ENCODE measurements around the gene TBP. TPM values are rescaled to one million over a fixed set of nuclear protein-coding genes. Genes with fewer than 3 reads are reported as not detected.
"Not testable (repeated sequence)": the region's sequence is repeated elsewhere in the genome, so short reads cannot be mapped to it uniquely, and the experiment has no call there.

The TBP gene
- total RNA-seq, 2 experiments from 2014 or later: 23.9 to 27.4 TPM

DNA sequence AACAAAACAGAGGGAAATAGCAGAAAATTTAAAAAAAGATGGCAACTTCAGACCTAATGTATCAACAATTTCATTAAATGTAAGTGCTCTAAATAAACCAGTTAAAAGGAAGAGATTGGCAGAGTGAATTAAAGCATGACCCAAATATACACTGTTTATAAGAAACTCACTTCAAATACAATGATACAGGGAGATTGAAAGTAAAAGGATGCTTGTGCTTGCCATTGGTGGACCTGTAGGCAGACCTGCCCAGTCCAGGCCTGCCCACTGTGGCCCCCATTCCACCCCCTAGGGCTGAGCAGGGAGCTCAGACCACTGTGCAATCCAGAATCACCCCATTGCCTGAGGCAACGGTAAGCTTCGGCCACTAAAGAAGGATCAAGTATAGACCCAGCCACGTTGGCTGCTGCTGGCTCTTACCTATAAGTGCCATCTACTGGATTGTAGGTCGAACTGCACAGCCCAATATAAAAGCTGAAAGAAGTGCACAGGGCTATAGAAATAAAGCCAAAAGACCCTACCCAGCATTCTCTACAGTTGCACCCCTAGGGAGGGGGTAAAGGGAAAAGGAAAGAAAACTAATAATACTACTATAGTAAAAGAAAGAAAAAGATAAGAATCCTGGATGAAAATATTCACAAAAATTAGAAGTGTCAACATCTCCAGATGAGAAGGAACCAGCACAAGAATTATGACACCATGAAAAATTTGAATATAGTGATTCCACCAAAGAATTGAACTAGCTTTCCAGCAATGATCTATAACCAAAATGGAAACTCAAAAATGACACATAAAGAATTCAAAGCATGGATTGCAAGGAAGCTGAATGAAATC, 37.2 kb upstream of the TBP start:
- Mint-ChIP-seq H3K27me3 (peaks cover 33% of the 10 kb centered on the region), H3K36me3 (ENCODE audit: low read depth) (no peaks in the 10 kb centered on the region), H3K4me1 (no peaks in the 10 kb centered on the region), H3K27ac (no peak overlapping the region), H3K4me3 (no peak overlapping the region), H3K9me3 (ENCODE audit: low read depth) (no peaks in the 10 kb centered on the region)
- ChIA-PET POLR2A (no interaction called here), CTCF (interaction anchor here (0.6 to 2.2 kb wide), 14 partner anchors 9 to 727 kb away, joined by 3 to 18 read pairs (median 4); no protein-coding TSS in a partner anchor)
- intact Hi-C loops (cut with DNase I, micrococcal nuclease): loop anchor here (1.0 to 5.0 kb wide), 7 partner anchors 225 to 1560 kb away; partner anchors contain the start of gene DLL1 (in 1 of the 2)
- peak; percentile 59 for DNase-seq
- peak; percentile 97 for ATAC-seq

DNA sequence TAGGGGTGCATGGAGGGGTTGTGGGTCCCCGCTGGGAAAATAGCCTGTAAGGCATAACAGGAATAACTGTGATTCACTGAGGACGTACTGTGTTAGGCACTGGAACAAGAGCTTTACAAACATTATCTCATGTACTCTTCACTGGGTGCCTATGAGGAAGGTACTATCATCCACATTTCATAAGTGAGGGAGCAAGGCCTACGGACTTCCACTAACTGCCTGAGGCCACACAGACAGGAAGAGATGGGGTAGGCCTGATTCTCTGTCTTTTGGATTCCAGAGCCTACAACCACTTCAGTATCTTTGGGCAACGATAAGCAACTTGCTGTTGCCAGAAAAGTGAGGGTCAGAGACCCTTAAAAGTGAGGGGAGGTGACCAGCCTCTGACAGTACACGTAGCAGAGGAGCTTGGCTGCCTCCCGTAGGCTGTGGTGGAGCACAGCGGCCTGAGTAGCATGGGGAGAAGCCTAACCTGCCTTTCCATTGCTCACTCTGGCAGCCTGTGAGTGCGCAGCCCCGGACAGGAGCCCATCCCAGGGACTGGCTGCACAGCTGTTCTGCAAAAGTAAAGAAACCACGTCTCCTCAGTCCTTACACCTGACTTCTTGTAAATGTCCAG, 31.5 kb upstream of the TBP start:
- Mint-ChIP-seq H3K36me3 (ENCODE audit: low read depth) (no peaks in the 10 kb centered on the region), H3K9me3 (ENCODE audit: low read depth) (no peaks in the 10 kb centered on the region), H3K4me1 (no peaks in the 10 kb centered on the region), H3K4me3 (no peak overlapping the region), H3K27me3 (peaks cover 20% of the 10 kb centered on the region), H3K27ac (no peak overlapping the region)
- ChIA-PET POLR2A (no interaction called here), CTCF (interaction anchor here (1.6 kb wide), 1 partner anchor 515 kb away, joined by 3 read pairs; no protein-coding TSS in a partner anchor)
- ATAC-seq (peak; percentile 61), DNase-seq (peak; percentile 27)
- intact Hi-C loops (cut with DNase I, micrococcal nuclease): no loop called here

DNA sequence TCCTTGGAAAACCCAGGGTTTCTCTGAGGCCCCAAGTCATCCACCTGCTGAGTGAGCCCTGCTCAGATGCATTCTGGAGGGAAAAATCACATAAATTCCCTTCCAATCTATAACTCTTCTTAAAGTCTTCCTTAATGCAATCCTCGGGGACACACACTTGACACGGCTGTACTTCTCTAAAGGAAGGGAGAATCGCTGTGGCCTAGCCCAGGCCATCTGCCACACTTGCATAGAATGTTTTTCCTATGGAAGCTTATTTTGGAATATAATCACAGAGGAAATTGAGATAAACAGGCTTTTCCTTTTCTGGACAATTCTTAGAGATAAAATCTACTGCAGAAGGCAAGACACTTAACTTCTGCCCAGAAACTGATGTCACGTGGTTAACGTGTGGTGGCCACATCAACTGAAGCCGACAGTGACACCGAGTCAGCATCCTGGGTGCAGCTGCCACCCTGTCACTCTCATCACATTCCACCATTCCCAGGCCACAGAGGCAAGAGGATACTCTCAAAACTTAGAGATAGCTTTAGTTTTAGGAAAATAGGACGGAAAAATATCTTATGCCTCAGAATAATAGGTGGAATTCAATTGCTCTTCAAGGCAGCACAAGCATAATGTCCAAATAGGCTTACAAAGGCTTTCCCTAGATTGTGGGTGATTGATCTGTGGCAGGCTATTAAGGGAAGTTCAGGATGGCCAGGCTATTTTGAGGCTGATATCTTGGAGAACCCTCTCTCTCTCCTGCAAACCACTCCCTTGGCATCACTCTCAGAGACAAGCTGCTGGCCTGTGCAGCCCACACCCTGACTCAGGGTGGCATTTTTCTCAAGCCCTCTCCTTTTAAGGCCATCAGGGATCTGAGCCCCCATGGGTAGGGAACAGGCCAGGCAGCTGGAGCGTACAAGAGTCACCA, 30.7 kb upstream of the TBP start:
- Mint-ChIP-seq H3K9me3 (ENCODE audit: low read depth) (no peaks in the 10 kb centered on the region), H3K4me3 (no peak overlapping the region), H3K4me1 (no peaks in the 10 kb centered on the region), H3K27me3 (peaks cover 13% of the 10 kb centered on the region), H3K36me3 (ENCODE audit: low read depth) (no peaks in the 10 kb centered on the region), H3K27ac (no peak overlapping the region)
- intact Hi-C loops (cut with DNase I, micrococcal nuclease): no loop called here
- ATAC-seq (no peak), DNase-seq (peak; percentile 14)
- POLR2A ChIA-PET: no interaction called here
- CTCF ChIA-PET: interaction anchor here (1.3 to 1.6 kb wide), 2 partner anchors 10 to 515 kb away, joined by 3 read pairs; no protein-coding TSS in a partner anchor

DNA sequence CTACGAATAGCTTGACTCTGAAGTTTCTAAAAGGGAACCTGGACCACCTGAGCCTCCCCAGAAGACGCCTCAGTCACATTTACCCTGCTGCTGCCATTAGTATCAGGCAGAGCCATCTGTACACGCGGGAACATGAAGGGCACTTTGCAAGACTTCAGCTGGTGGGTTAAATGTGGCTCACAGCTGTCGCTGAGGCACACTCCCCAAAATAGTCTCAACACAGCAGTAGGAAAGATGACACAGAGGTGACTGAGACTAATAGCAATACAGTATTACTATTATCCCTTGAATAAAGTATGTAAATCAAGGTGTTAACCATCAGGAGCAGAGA, 30.0 kb upstream of the TBP start:
- Mint-ChIP-seq H3K27me3 (peaks cover 10% of the 10 kb centered on the region), H3K36me3 (ENCODE audit: low read depth) (no peaks in the 10 kb centered on the region), H3K9me3 (ENCODE audit: low read depth) (no peaks in the 10 kb centered on the region), H3K4me3 (no peak overlapping the region), H3K27ac (no peak overlapping the region), H3K4me1 (no peaks in the 10 kb centered on the region)
- ATAC-seq (no peak), DNase-seq (no peak)
- ChIA-PET CTCF (interaction anchor here (1.3 kb wide), 1 partner anchor 9 kb away, joined by 3 read pairs; no protein-coding TSS in a partner anchor), POLR2A (no interaction called here)
- intact Hi-C loops (cut with DNase I, micrococcal nuclease): no loop called here

DNA sequence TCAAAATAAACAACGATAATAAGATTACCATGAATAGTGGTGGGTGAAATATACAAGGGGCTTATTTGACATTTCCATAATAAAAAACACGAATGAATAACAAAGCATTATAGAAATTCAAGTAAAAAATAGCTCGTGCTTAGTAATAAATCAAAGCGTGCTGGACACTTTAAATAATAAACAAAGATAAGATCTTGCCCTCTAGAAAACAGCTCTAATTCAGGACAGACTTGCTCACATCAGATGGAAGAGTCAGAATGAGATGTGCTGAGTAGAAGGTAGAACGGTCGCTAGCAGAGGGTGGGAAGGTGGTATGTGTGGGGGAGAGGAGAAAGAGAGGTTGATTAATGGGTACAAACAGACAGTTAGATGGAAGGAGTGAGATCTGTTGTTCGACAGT, 28.4 kb upstream of the TBP start:
- H3K27me3 Mint-ChIP-seq: no peaks in the 10 kb centered on the region
- DNase-seq: no peak
- ChIA-PET CTCF (interaction anchor here (0.9 to 1.5 kb wide), 2 partner anchors 8 to 694 kb away, joined by 4 read pairs; no protein-coding TSS in a partner anchor), POLR2A (no interaction called here)
- H3K27ac Mint-ChIP-seq: no peak overlapping the region
- no peak overlapping the region for H3K4me3 Mint-ChIP-seq
- no peaks in the 10 kb centered on the region for H3K4me1 Mint-ChIP-seq
- intact Hi-C loops (cut with DNase I, micrococcal nuclease): loop anchor here in 1 of 2 experiments (5.0 kb wide), 1 partner anchor 1628 kb away; no protein-coding TSS in a partner anchor
- ATAC-seq: no peak
- no peaks in the 10 kb centered on the region for H3K9me3 Mint-ChIP-seq (ENCODE audit: low read depth)
- no peaks in the 10 kb centered on the region for H3K36me3 Mint-ChIP-seq (ENCODE audit: low read depth)

DNA sequence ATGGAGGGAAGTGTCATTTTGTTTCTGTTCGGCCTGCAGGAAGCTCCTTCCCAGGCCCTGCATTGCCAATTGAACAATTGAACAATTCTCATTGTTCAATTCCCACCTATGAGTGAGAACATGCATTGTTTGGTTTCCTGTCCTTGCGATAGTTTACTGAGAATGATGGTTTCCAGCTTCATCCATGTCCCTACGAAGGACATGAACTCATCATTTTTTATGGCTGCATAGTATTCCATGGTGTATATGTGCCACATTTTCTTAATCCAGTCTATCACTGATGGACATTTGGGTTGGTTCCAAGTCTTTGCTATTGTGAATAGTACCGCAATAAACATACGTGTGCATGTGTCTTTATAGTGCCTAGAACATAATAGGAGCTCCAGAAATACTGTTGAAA, 26.2 kb upstream of the TBP start:
- ATAC-seq: not testable (repeated sequence)

DNA sequence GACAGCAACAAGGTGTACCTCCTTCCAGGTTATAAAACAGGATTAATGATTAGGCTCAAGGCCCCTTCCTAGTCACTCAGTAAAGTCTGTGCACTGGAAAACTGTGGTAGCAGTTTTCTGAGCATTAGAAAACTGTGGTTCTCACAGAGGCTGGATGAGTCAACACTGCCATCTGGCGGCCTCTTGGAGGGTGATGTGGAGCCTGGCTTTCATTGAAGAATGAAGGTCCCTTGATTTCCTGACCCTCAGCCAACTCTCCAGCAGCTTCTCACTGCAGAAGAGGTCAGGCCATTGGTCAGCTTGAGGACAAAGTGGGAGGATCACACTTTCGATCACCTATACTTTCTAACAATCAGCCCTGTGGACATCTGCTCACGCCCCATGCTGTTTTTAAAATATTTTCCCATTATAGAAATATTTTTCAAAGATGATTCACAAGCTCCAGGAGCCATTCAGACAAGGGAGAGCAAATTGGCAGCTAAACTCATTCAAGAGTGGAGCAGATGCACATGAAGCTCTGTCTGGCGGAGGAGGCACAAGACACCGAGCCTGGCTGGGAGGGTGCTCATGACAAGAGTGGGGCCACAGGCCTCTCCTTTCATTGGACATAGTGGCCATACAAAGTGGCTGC, 24.2 kb upstream of the TBP start:
- POLR2A ChIA-PET: no interaction called here
- H3K4me1 Mint-ChIP-seq: no peaks in the 10 kb centered on the region
- intact Hi-C loops (cut with DNase I, micrococcal nuclease): loop anchor here in 1 of 2 experiments (1.0 to 5.0 kb wide), 4 partner anchors 579 to 1633 kb away; no protein-coding TSS in a partner anchor
- CTCF ChIA-PET: interaction anchor here (0.6 to 4.1 kb wide), 15 partner anchors 8 to 1578 kb away, joined by 3 to 30 read pairs (median 5); partner anchors contain the start of gene TBP
- no peaks in the 10 kb centered on the region for H3K9me3 Mint-ChIP-seq (ENCODE audit: low read depth)
- no peak overlapping the region for H3K4me3 Mint-ChIP-seq
- peak; percentile 83 for DNase-seq
- peak; percentile 76 for ATAC-seq
- H3K27ac Mint-ChIP-seq: no peak overlapping the region
- peaks cover 10% of the 10 kb centered on the region for H3K36me3 Mint-ChIP-seq (ENCODE audit: low read depth)
- no peaks in the 10 kb centered on the region for H3K27me3 Mint-ChIP-seq

More for the DNA sequence above, 26.2 kb upstream of the TBP start:
- H3K27me3 Mint-ChIP-seq; H3K36me3 Mint-ChIP-seq (ENCODE audit: low read depth); H3K9me3 Mint-ChIP-seq (ENCODE audit: low read depth); POLR2A ChIA-PET; DNase-seq; H3K4me3 Mint-ChIP-seq; H3K27ac Mint-ChIP-seq; H3K4me1 Mint-ChIP-seq: not testable (repeated sequence)
- intact Hi-C loops (cut with DNase I, micrococcal nuclease): loop anchor here in 1 of 2 experiments (5.0 kb wide), 1 partner anchor 1631 kb away; no protein-coding TSS in a partner anchor
- CTCF ChIA-PET: interaction anchor here (1.1 to 4.1 kb wide), 6 partner anchors 8 to 738 kb away, joined by 3 to 30 read pairs (median 6); no protein-coding TSS in a partner anchor

- Mint-ChIP-seq H3K27ac (no peak overlapping the region), H3K9me3 (ENCODE audit: low read depth) (no peaks in the 10 kb centered on the region), H3K4me3 (no peak overlapping the region), H3K27me3 (no peaks in the 10 kb centered on the region), H3K36me3 (ENCODE audit: low read depth) (peaks cover 32% of the 10 kb centered on the region), H3K4me1 (no peaks in the 10 kb centered on the region)
- ChIA-PET POLR2A (no interaction called here), CTCF (interaction anchor here (0.6 to 2.1 kb wide), 6 partner anchors 9 to 701 kb away, joined by 3 to 5 read pairs (median 4); no protein-coding TSS in a partner anchor)
- DNase-seq (no peak), ATAC-seq (no peak)
- intact Hi-C loops (cut with DNase I, micrococcal nuclease): no loop called here
These were observed 21.2 kb upstream of the TBP start for GRCh38 chr6:170532867-170533488.

DNA sequence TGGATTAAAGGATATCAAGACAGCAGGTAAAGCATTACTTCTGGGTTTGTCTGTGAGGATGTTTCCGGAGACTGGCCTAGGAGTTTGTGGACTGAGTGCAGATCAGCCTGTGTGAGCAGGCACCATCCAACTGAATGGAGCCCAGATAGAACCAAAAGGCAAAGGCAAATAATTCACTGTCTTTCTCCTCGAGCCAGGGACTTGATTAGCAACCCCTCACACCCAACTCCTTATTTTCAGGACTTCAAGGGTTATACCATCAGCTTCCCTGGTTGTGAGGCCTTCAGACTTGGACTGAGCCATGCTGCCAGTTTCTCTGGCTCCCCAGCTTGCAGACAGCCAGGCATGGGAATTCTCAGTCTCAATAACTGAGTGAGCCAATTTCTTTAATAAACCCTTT, 20.4 kb upstream of the TBP start:
- H3K9me3 Mint-ChIP-seq (ENCODE audit: low read depth): no peaks in the 10 kb centered on the region
- peaks cover 36% of the 10 kb centered on the region for H3K36me3 Mint-ChIP-seq (ENCODE audit: low read depth)
- intact Hi-C loops (cut with DNase I, micrococcal nuclease): no loop called here
- no peaks in the 10 kb centered on the region for H3K27me3 Mint-ChIP-seq
- DNase-seq (no peak), ATAC-seq (no peak)
- ChIA-PET CTCF (interaction anchor here (1.0 to 2.1 kb wide), 3 partner anchors 10 to 17 kb away, joined by 3 to 5 read pairs (median 3); no protein-coding TSS in a partner anchor), POLR2A (no interaction called here)
- H3K4me3 Mint-ChIP-seq: no peak overlapping the region
- no peak overlapping the region for H3K27ac Mint-ChIP-seq
- no peaks in the 10 kb centered on the region for H3K4me1 Mint-ChIP-seq

- intact Hi-C loops (cut with DNase I, micrococcal nuclease): no loop called here
These were observed 19.2 kb upstream of the TBP start for GRCh38 chr6:170535004-170535403.

More at GRCh38 chr6:170535004-170535403, 19.2 kb upstream of the TBP start:
- H3K27me3 Mint-ChIP-seq: no peaks in the 10 kb centered on the region
- ATAC-seq (no peak), DNase-seq (no peak)
- H3K9me3 Mint-ChIP-seq (ENCODE audit: low read depth): no peaks in the 10 kb centered on the region
- POLR2A ChIA-PET: no interaction called here
- CTCF ChIA-PET: interaction anchor here (1.0 kb wide), 1 partner anchor 15 kb away, joined by 3 read pairs; no protein-coding TSS in a partner anchor
- no peak overlapping the region for H3K4me3 Mint-ChIP-seq
- H3K4me1 Mint-ChIP-seq: peaks cover 2% of the 10 kb centered on the region
- H3K27ac Mint-ChIP-seq: no peak overlapping the region
- H3K36me3 Mint-ChIP-seq (ENCODE audit: low read depth): peaks cover 42% of the 10 kb centered on the region

Measured in activated CD4-positive, alpha-beta T cell treated with anti-CD3 and anti-CD28 coated beads for 36 hours (primary cell).